ENCODE measurements around the gene SCN2A. TPM values are rescaled to one million over a fixed set of nuclear protein-coding genes. Genes with fewer than 3 reads are reported as not detected.

The SCN2A gene
- total RNA-seq, 2 experiments from 2014 or later: not detected

DNA sequence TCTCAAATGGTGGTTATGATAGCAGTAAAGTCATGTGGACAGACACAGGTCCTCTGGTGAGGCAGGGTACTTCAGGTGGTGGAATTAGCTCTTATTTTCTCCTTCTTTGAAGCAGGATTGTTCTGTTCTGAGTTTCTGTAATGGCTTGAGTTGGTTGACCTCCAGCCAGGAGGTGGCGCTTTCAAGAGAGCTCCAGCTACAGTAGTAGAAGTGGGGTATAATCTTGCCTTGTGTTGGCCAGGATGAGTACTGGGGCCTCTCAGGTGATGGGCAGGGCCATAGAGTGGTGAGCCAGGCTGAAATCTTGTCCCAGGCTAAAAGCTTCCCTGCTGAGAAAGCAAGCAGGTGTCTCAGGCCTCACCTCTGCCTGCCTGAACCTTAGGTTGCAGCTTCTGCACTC is 177.8 kb downstream of the SCN2A start:
- intact Hi-C loops (cut with DNase I, micrococcal nuclease): no loop called here
- ATAC-seq (ENCODE audit: poor library complexity): no peak
- no peak for TF ChIP-seq CTCF (IDR thresholded peaks at IDR 0.05)
- no peaks in the 10 kb centered on the region for H3K36me3 Mint-ChIP-seq (ENCODE audit: low read depth)
- H3K4me3 ChIP-seq (ENCODE audit: low read length): no peak overlapping the region
- H3K9me3 ChIP-seq (ENCODE audit: control insufficient read depth in 1 of 2, insufficient read depth in 1 of 2, low read length in 2 of 2): peaks cover 0 to 3% of the 10 kb centered on the region in 2 experiments
- no peaks in the 10 kb centered on the region for H3K4me1 Mint-ChIP-seq (ENCODE audit: low read depth)
- H3K27me3 ChIP-seq (ENCODE audit: control insufficient read depth in 1 of 2, insufficient read depth in 2 of 2, low read length in 2 of 2): no peaks in the 10 kb centered on the region
- H3K27ac ChIP-seq (ENCODE audit: low read depth in 1 of 2, low read length in 2 of 2): no peak overlapping the region
- no peak for DNase-seq
- H3K4me3 Mint-ChIP-seq: no peak overlapping the region
- H3K27ac Mint-ChIP-seq: no peak overlapping the region
- ChIA-PET POLR2A (no interaction called here), CTCF (interaction anchor here (1.5 kb wide), 1 partner anchor 457 kb away, joined by 3 read pairs; no protein-coding TSS in a partner anchor)
- H3K27me3 Mint-ChIP-seq: no peaks in the 10 kb centered on the region
- H3K36me3 ChIP-seq (ENCODE audit: insufficient read depth, low read length): no peaks in the 10 kb centered on the region
- no peaks in the 10 kb centered on the region for H3K4me1 ChIP-seq (ENCODE audit: insufficient read depth, low read length)
- peaks cover 3% of the 10 kb centered on the region for H3K9me3 Mint-ChIP-seq

- DNase-seq: no peak
- no peak for ATAC-seq (ENCODE audit: poor library complexity)
- Mint-ChIP-seq H3K27me3 (no peaks in the 10 kb centered on the region), H3K4me3 (no peak overlapping the region), H3K9me3 (peaks cover 10% of the 10 kb centered on the region), H3K27ac (no peak overlapping the region), H3K4me1 (ENCODE audit: low read depth) (no peaks in the 10 kb centered on the region), H3K36me3 (ENCODE audit: low read depth) (no peaks in the 10 kb centered on the region)
- no peaks in the 10 kb centered on the region for H3K27me3 ChIP-seq (ENCODE audit: control insufficient read depth in 1 of 2, insufficient read depth in 2 of 2, low read length in 2 of 2)
- CTCF ChIA-PET: no interaction called here
- H3K9me3 ChIP-seq (ENCODE audit: control insufficient read depth in 1 of 2, insufficient read depth in 1 of 2, low read length in 2 of 2): peaks cover 0 to 12% of the 10 kb centered on the region in 2 experiments
- intact Hi-C loops (cut with DNase I, micrococcal nuclease): no loop called here
- H3K36me3 ChIP-seq (ENCODE audit: insufficient read depth, low read length): no peaks in the 10 kb centered on the region
- H3K27ac ChIP-seq (ENCODE audit: low read depth in 1 of 2, low read length in 2 of 2): no peak overlapping the region
- H3K4me3 ChIP-seq (ENCODE audit: low read length): no peak overlapping the region
- H3K4me1 ChIP-seq (ENCODE audit: insufficient read depth, low read length): no peaks in the 10 kb centered on the region
- TF ChIP-seq CTCF (IDR thresholded peaks at IDR 0.05): no peak
- POLR2A ChIA-PET: no interaction called here
Observed at GRCh38 chr2:165420231-165420630, 181.0 kb downstream of the SCN2A start.

GRCh38 chr2:165423081-165423480 is 183.9 kb downstream of the SCN2A start:
- Histone ChIP-seq H3K9me3 (ENCODE audit: control insufficient read depth in 1 of 2, insufficient read depth in 1 of 2, low read length in 2 of 2) (peaks cover 0 to 19% of the 10 kb centered on the region in 2 experiments), H3K27me3 (ENCODE audit: control insufficient read depth in 1 of 2, insufficient read depth in 2 of 2, low read length in 2 of 2) (no peaks in the 10 kb centered on the region), H3K4me3 (ENCODE audit: low read length) (no peak overlapping the region), H3K36me3 (ENCODE audit: insufficient read depth, low read length) (no peaks in the 10 kb centered on the region), H3K27ac (ENCODE audit: low read depth in 1 of 2, low read length in 2 of 2) (no peak overlapping the region), H3K4me1 (ENCODE audit: insufficient read depth, low read length) (no peaks in the 10 kb centered on the region)
- ATAC-seq (ENCODE audit: poor library complexity): no peak
- ChIA-PET CTCF (no interaction called here), POLR2A (no interaction called here)
- no peak overlapping the region for H3K4me3 Mint-ChIP-seq
- no peaks in the 10 kb centered on the region for H3K27me3 Mint-ChIP-seq
- H3K9me3 Mint-ChIP-seq: peaks cover 7% of the 10 kb centered on the region
- TF ChIP-seq CTCF (IDR thresholded peaks at IDR 0.05): no peak
- DNase-seq: no peak
- H3K36me3 Mint-ChIP-seq (ENCODE audit: low read depth): no peaks in the 10 kb centered on the region
- no peaks in the 10 kb centered on the region for H3K4me1 Mint-ChIP-seq (ENCODE audit: low read depth)
- no peak overlapping the region for H3K27ac Mint-ChIP-seq
- intact Hi-C loops (cut with DNase I, micrococcal nuclease): no loop called here

All from CD4-positive, alpha-beta T cell (primary cell).